ENCODE measurements around the gene OR1B1. TPM values are rescaled to one million over a fixed set of nuclear protein-coding genes. Genes with fewer than 3 reads are reported as not detected.

The OR1B1 gene
- not detected in 2 replicates for total RNA-seq (2012; rRNA removed)

DNA sequence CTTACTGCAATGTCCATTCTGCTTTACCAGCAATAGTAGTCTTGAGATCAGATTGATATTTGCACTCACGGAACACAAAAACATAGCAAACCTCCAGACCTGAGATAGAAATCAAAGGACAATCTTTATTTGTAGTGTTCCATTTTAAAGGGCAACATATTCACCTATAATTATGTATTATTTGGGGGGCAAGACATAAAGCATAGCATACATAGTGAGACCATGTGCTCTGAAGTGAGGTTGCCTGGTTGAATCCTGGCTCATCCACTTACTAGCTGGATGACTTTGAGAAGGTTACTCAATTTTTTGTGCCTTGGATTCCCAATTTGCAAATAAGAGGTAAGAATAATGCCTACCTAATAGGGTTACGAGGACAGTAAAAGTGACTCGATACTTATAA lies at the start of gene OR1B1:
Gene OR1B1 (minus strand): TSS at position 101 of the 400 bp plus-strand sequence.
- no peak within 1 kb of the TSS for H3K4me3 ChIP-seq (ENCODE audit: low read length)
- H3K36me3 ChIP-seq (ENCODE audit: insufficient read depth, low read length) = no peaks in the 10 kb centered on the region
- no peaks in the 10 kb centered on the region for H3K9me3 ChIP-seq (replicated peaks; ENCODE audit: low read length)
- no peak within 1 kb of the TSS for H3K9ac ChIP-seq (ENCODE audit: low read depth, low read length)
- H3K27me3 ChIP-seq (ENCODE audit: control insufficient read depth, insufficient read depth, low read length) = no peaks in the 10 kb centered on the region
- no peaks in the 10 kb centered on the region for H3K4me1 ChIP-seq (ENCODE audit: control insufficient read depth, insufficient read depth, low read length)
- no peak within 1 kb of the TSS for H3K4me2 ChIP-seq (ENCODE audit: low read length)

DNA sequence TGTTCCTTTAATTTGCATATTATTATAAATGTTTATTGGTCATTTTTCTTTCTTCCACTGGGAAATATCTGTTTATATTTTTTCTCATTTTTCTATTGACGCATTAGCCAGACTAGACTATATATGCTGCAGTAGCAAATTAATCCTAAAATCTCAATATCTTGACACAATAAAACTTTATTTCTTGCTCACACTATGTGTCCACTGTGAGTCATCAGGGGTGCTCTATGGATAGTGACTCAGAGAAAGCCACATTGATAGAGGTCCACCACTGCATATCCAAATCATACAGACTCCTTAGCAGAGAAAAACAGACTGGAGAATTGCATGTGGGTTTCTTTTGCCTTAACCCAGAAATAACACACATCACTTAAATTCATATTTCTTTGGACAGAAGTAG lies 38.3 kb upstream of the OR1B1 start:
- Histone ChIP-seq H3K36me3 (ENCODE audit: insufficient read depth, low read length) (no peaks in the 10 kb centered on the region), H3K4me3 (ENCODE audit: low read length) (no peak overlapping the region), H3K9ac (ENCODE audit: low read depth, low read length) (no peak overlapping the region), H3K9me3 (replicated peaks; ENCODE audit: low read length) (no peaks in the 10 kb centered on the region), H3K4me1 (ENCODE audit: control insufficient read depth, insufficient read depth, low read length) (no peaks in the 10 kb centered on the region), H3K27me3 (ENCODE audit: control insufficient read depth, insufficient read depth, low read length) (no peaks in the 10 kb centered on the region), H3K4me2 (ENCODE audit: low read length) (no peak overlapping the region)

DNA sequence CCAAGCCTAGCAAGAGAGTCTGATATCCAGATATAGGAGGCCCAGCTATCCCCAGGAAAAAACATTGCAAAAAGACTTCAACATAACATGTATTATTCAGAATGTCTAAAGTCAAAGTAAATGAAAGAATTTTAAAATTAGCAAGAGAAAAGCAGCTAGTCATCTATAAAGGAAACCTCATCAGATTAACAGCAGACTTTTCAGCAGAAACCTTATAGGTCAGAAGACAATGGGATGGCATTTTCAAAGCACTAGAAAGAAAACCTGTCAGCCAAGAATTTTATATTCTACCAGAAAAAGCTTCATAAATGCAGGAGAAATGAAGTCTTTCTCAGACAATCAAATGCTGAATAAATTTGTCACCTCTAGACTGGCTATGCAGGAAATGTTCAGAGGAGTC lies 27.4 kb upstream of the OR1B1 start:
- Histone ChIP-seq H3K36me3 (ENCODE audit: insufficient read depth, low read length) (no peaks in the 10 kb centered on the region), H3K4me3 (ENCODE audit: low read length) (no peak overlapping the region), H3K4me1 (ENCODE audit: control insufficient read depth, insufficient read depth, low read length) (no peaks in the 10 kb centered on the region), H3K27me3 (ENCODE audit: control insufficient read depth, insufficient read depth, low read length) (no peaks in the 10 kb centered on the region), H3K9ac (ENCODE audit: low read depth, low read length) (no peak overlapping the region), H3K4me2 (ENCODE audit: low read length) (no peak overlapping the region), H3K9me3 (replicated peaks; ENCODE audit: low read length) (no peaks in the 10 kb centered on the region)

DNA sequence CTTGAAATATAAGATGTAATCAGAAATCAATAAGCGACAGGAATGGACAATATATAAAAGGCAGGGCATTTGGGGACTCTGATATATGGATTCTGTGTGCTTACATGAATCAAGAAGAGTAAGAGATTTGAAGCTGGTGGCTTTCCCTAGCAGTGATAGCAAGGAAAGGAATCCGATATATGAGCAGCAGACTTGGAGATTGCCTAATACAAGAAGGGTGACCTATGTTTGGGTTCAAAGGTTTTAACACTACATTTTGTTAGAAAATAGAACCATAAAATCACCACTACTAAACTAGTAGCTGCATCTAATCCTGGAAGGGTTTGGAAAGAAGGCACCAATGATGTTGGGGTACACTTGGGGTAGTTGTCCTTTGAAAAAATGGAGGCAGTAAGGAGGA lies 15.1 kb upstream of the OR1B1 start:
- Histone ChIP-seq H3K9ac (ENCODE audit: low read depth, low read length) (no peak overlapping the region), H3K4me2 (ENCODE audit: low read length) (no peak overlapping the region)

DNA sequence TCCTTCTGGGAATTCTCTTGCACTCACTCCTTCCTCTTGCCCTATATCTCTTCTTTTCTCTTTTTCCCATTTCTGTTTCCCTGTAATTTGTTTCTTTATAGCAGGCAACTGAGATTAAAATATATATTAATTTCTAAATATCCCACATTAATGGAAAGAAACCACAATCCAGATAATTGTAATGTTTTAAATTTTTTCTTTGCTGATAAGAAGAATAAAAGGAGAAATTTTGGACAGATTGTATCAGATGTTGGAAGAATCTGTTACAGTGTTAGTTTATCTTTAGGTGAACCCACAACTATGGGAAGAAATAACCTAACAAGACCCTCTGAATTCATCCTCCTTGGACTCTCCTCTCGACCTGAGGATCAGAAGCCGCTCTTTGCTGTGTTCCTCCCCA lies 4.0 kb upstream of the OR1B1 start, which contains the start of gene OR1L1:
Gene OR1L1 (plus strand): TSS at position 301 of the 400 bp plus-strand sequence. CDS start 0 bp downstream, at position 301.
- Histone ChIP-seq H3K27me3 (ENCODE audit: control insufficient read depth, insufficient read depth, low read length) (no peaks in the 10 kb centered on the region), H3K36me3 (ENCODE audit: insufficient read depth, low read length) (no peaks in the 10 kb centered on the region), H3K4me3 (ENCODE audit: low read length) (no peak within 1 kb of the TSS), H3K9ac (ENCODE audit: low read depth, low read length) (no peak within 1 kb of the TSS), H3K4me2 (ENCODE audit: low read length) (no peak within 1 kb of the TSS), H3K9me3 (replicated peaks; ENCODE audit: low read length) (no peaks in the 10 kb centered on the region), H3K4me1 (ENCODE audit: control insufficient read depth, insufficient read depth, low read length) (no peaks in the 10 kb centered on the region)

More for the DNA sequence above, 15.1 kb upstream of the OR1B1 start:
- Histone ChIP-seq H3K4me1 (ENCODE audit: control insufficient read depth, insufficient read depth, low read length) (no peaks in the 10 kb centered on the region), H3K4me3 (ENCODE audit: low read length) (no peak overlapping the region), H3K27me3 (ENCODE audit: control insufficient read depth, insufficient read depth, low read length) (peaks cover 5% of the 10 kb centered on the region), H3K9me3 (replicated peaks; ENCODE audit: low read length) (no peaks in the 10 kb centered on the region), H3K36me3 (ENCODE audit: insufficient read depth, low read length) (no peaks in the 10 kb centered on the region)

DNA sequence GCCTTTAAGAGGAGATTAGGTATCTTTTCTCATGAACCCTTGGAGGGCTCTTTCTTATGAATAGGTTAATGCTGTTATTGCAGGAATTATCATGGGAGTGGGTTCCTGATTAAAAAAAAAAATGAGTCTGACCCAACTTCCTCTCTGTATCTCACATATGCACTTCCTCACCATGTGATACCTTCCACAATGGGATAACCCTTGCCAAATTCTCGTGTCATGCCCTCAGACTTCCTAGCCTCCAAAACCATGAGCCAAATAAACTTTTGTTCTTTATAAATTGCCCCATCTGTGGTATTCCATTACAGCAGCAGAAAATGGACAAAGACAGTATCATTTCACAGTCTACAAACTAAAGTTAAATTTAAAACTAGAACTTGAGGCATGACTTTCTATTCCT lies 1.0 kb downstream of the OR1B1 start:
- Histone ChIP-seq H3K4me3 (ENCODE audit: low read length) (no peak overlapping the region), H3K9ac (ENCODE audit: low read depth, low read length) (no peak overlapping the region), H3K4me2 (ENCODE audit: low read length) (no peak overlapping the region)

DNA sequence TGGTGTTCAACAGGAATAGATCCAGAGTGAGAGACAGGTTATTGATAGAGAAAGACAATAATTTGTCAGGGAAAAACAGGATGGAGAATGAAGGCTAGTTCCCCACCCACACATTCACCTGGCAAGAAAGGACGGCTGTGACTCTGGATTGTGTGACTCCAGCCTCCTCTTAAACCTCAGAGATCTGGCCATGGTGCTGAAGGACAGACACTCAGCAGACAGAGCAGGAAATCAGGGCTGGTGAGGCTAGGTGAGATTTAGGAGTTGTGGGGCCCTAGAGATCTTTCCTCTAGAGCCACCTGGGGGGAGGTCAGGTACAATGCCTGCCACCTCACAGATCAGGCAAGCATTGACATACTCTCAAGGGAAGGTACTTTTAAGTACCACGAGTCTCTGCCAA lies 15.2 kb downstream of the OR1B1 start:
- no peak overlapping the region for H3K4me2 ChIP-seq (ENCODE audit: low read length)
- H3K4me1 ChIP-seq (ENCODE audit: control insufficient read depth, insufficient read depth, low read length) = no peaks in the 10 kb centered on the region
- H3K36me3 ChIP-seq (ENCODE audit: insufficient read depth, low read length) = no peaks in the 10 kb centered on the region
- H3K4me3 ChIP-seq (ENCODE audit: low read length) = no peak overlapping the region
- H3K9ac ChIP-seq (ENCODE audit: low read depth, low read length) = no peak overlapping the region
- no peaks in the 10 kb centered on the region for H3K9me3 ChIP-seq (replicated peaks; ENCODE audit: low read length)
- H3K27me3 ChIP-seq (ENCODE audit: control insufficient read depth, insufficient read depth, low read length) = no peaks in the 10 kb centered on the region

More for the DNA sequence above, 1.0 kb downstream of the OR1B1 start:
- Histone ChIP-seq H3K4me1 (ENCODE audit: control insufficient read depth, insufficient read depth, low read length) (no peaks in the 10 kb centered on the region), H3K9me3 (replicated peaks; ENCODE audit: low read length) (no peaks in the 10 kb centered on the region), H3K36me3 (ENCODE audit: insufficient read depth, low read length) (no peaks in the 10 kb centered on the region), H3K27me3 (ENCODE audit: control insufficient read depth, insufficient read depth, low read length) (no peaks in the 10 kb centered on the region)

DNA sequence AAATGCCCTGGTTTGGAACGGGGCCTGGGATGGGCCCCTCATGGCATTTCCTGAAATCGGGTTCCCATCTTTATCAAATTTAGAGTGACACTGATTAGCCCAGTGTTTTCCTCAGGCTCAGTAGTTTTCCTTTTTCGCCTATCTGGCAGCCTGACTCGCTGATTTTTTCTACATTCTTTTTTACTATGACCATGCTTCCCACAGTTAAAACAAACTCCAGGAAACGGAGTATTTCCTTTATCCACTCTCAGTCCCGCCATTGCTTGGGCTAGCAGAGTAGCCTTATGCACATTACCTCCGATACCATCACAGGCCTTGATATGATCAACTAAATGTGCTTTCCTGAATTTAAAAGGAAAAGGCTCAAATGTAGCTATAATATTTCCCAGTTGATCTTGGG lies 37.4 kb downstream of the OR1B1 start:
- Histone ChIP-seq H3K4me1 (ENCODE audit: control insufficient read depth, insufficient read depth, low read length) (no peaks in the 10 kb centered on the region), H3K4me3 (ENCODE audit: low read length) (no peak overlapping the region), H3K36me3 (ENCODE audit: insufficient read depth, low read length) (no peaks in the 10 kb centered on the region), H3K4me2 (ENCODE audit: low read length) (no peak overlapping the region), H3K9ac (ENCODE audit: low read depth, low read length) (no peak overlapping the region), H3K27me3 (ENCODE audit: control insufficient read depth, insufficient read depth, low read length) (no peaks in the 10 kb centered on the region), H3K9me3 (replicated peaks; ENCODE audit: low read length) (no peaks in the 10 kb centered on the region)

DNA sequence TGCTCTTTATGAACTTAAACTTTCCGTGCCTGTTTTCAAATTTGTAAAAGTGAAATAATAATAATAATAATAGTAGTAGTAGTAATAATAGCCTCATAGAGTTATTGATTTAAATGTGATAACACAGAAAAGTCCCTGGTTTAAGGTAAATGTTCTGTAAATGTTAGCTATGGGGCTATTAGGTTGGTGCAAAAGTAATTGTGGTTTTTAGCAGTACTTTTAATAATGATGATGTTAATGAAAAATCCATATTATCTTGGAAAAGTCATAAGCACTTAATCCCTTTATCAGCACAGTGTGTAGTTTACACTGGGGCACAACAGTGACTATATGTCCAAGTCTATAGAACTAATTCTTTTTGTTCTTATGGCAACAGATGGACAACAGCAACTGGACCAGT lies 43.1 kb downstream of the OR1B1 start, which contains the start of gene OR1Q1:
Gene OR1Q1 (plus strand): TSS at position 377 of the 400 bp plus-strand sequence. CDS start 0 bp downstream, at position 377.
- no peaks in the 10 kb centered on the region for H3K9me3 ChIP-seq (replicated peaks; ENCODE audit: low read length)
- no peak within 1 kb of the TSS for H3K4me3 ChIP-seq (ENCODE audit: low read length)
- H3K9ac ChIP-seq (ENCODE audit: low read depth, low read length) = no peak within 1 kb of the TSS
- H3K36me3 ChIP-seq (ENCODE audit: insufficient read depth, low read length) = no peaks in the 10 kb centered on the region
- no peak within 1 kb of the TSS for H3K4me2 ChIP-seq (ENCODE audit: low read length)
- H3K27me3 ChIP-seq (ENCODE audit: control insufficient read depth, insufficient read depth, low read length) = peaks cover 2% of the 10 kb centered on the region
- no peaks in the 10 kb centered on the region for H3K4me1 ChIP-seq (ENCODE audit: control insufficient read depth, insufficient read depth, low read length)

DNA sequence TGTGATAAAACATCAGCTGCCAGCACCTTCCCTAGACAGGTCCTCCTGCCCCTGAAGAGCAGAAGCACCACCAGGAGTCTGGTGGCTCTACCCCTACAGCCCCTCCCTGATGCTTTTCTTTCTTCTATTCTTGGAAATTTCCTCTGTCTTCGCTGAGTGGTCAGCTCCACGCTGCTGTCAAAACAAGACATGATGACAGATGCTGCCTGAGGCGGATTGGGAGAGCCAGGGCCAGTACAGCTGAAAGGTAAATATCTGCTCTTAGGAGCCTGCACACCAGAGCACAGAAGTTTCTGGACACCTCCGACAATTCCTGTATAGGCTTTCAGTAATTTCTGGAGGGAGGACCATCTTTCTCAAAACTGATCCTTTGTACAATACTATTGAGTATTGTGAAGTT lies 47.6 kb downstream of the OR1B1 start:
- Histone ChIP-seq H3K4me2 (ENCODE audit: low read length) (no peak overlapping the region), H3K4me1 (ENCODE audit: control insufficient read depth, insufficient read depth, low read length) (no peaks in the 10 kb centered on the region), H3K9ac (ENCODE audit: low read depth, low read length) (no peak overlapping the region), H3K36me3 (ENCODE audit: insufficient read depth, low read length) (no peaks in the 10 kb centered on the region), H3K4me3 (ENCODE audit: low read length) (no peak overlapping the region), H3K9me3 (replicated peaks; ENCODE audit: low read length) (no peaks in the 10 kb centered on the region), H3K27me3 (ENCODE audit: control insufficient read depth, insufficient read depth, low read length) (peaks cover 2% of the 10 kb centered on the region)

DNA sequence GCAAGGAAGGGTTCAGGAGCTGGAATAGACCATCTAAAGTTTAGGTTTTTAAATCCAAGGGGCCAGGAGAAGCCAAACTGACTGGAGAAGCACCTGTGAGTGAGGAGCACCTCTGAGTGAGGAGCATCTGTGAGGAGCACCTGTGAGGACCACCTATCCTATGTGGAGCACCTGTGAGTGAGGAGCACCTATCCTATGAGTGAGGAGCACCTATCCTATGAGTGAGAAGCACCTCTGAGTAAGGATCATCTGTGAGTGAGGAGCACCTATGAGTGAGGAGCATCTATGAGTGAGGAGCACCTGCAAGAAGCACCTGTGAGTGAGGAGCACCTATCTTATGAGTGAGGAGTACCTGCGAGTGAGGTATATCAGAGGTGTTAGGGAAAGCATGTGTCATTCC lies 50.8 kb downstream of the OR1B1 start:
- no peaks in the 10 kb centered on the region for H3K36me3 ChIP-seq (ENCODE audit: insufficient read depth, low read length)
- peaks cover 2% of the 10 kb centered on the region for H3K27me3 ChIP-seq (ENCODE audit: control insufficient read depth, insufficient read depth, low read length)

DNA sequence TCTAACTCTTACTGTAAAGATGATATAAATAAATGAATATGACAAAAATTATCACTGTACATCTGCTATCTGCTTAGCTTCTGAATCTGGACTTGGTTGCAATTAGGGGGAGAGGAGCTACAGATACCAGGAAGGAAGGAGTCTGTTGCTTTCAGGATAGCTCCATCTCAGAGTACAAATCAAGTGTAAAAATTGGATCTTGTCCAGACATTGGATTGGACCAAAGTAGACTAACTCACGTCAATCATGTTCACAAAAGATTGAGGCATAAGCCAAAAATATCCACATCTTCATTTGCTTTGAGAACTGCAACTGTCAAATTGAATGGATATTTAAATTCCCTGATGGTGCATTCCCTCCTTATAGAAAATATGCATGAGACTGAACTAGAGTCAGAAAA lies 51.7 kb downstream of the OR1B1 start:
- Histone ChIP-seq H3K4me1 (ENCODE audit: control insufficient read depth, insufficient read depth, low read length) (no peaks in the 10 kb centered on the region), H3K27me3 (ENCODE audit: control insufficient read depth, insufficient read depth, low read length) (no peaks in the 10 kb centered on the region), H3K36me3 (ENCODE audit: insufficient read depth, low read length) (no peaks in the 10 kb centered on the region), H3K9ac (ENCODE audit: low read depth, low read length) (no peak overlapping the region), H3K4me3 (ENCODE audit: low read length) (no peak overlapping the region), H3K4me2 (ENCODE audit: low read length) (no peak overlapping the region), H3K9me3 (replicated peaks; ENCODE audit: low read length) (no peaks in the 10 kb centered on the region)

More for the DNA sequence above, 50.8 kb downstream of the OR1B1 start:
- no peak overlapping the region for H3K9ac ChIP-seq (ENCODE audit: low read depth, low read length)
- no peak overlapping the region for H3K4me2 ChIP-seq (ENCODE audit: low read length)
- H3K9me3 ChIP-seq (replicated peaks; ENCODE audit: low read length) = no peaks in the 10 kb centered on the region
- no peak overlapping the region for H3K4me3 ChIP-seq (ENCODE audit: low read length)
- H3K4me1 ChIP-seq (ENCODE audit: control insufficient read depth, insufficient read depth, low read length) = no peaks in the 10 kb centered on the region

All from skeletal muscle satellite cell (primary cell).